Heart left ventricle (tissue), 16 donors: Measurements from ENCODE around the gene ARMC6. TPM values are rescaled to one million over a fixed set of nuclear protein-coding genes. Genes with fewer than 3 reads are reported as not detected.

Experiments used
- ATAC-seq, 4 donors: fragments of 200-7000 bp; cut with Tn5 transposase; one replicate each; pipeline ENCODE4 v1.9.1; 2020 to 2022; ENCODE audit warnings: moderate library complexity in 4 of 4, mild to moderate bottlenecking in 3 of 4, moderate number of reproducible peaks in 1 of 4
- DNase-seq, 5 donors: peaks; one replicate each; pipeline ENCODE4 v3.0.0-alpha.2; 2020
- H3K27ac ChIP-seq, 12 donors: fragments of 200-600 bp; sonication (generic) in 4 of 12; one replicate each; pipeline versions ENCODE4 v1.5.0 to v1.8.0; 2016 to 2022; ENCODE audit warnings: mild to moderate bottlenecking in 2 of 12
- H3K27me3 ChIP-seq, 9 donors: fragments of 200-600 bp; sonication (generic) in 2 of 9; one replicate each; pipeline versions ENCODE4 v1.5.1 to v1.8.0; 2016 to 2022; ENCODE audit warnings: mild to moderate bottlenecking in 3 of 9
- H3K36me3 ChIP-seq, 9 donors: fragments of 200-600 bp; sonication (generic) in 2 of 9; one replicate each; pipeline versions ENCODE4 v1.5.0 to v1.8.0; 2018 to 2022; ENCODE audit warnings: mild to moderate bottlenecking in 2 of 9
- H3K4me1 ChIP-seq, 12 donors: fragments of 200-600 bp; sonication (generic) in 4 of 12; one replicate each; pipeline versions ENCODE4 v1.5.0 to v1.8.0; 2016 to 2022; ENCODE audit warnings: mild to moderate bottlenecking in 3 of 12
- H3K4me3 ChIP-seq, 12 donors: fragments of 200-600 bp; sonication (generic) in 4 of 12; one replicate each; pipeline versions ENCODE4 v1.5.0 to v1.8.0; 2017 to 2022; ENCODE audit warnings: mild to moderate bottlenecking in 9 of 12, moderate library complexity in 4 of 12
- H3K9me3 ChIP-seq, 12 donors: fragments of 200-600 bp; sonication (generic) in 4 of 12; one replicate each; pipeline versions ENCODE4 v1.5.0 to v1.8.0; 2016 to 2022; ENCODE audit warnings: mild to moderate bottlenecking in 1 of 12
- CTCF ChIP-seq, 12 donors: fragments of 200-600 bp; sonication (generic) in 4 of 12; IDR thresholded peaks; one replicate each; pipeline versions ENCODE4 v1.5.0 to v1.8.0; 2018 to 2022; ENCODE audit warnings: antibody characterized with exemption in 12 of 12, mild to moderate bottlenecking in 5 of 12
- POLR2A ChIP-seq, 2 donors: fragments of 450-650 bp; IDR thresholded peaks; one replicate each; pipeline ENCODE4 v1.6.1; 2017; ENCODE audit warnings: antibody characterized with exemption in 2 of 2, mild to moderate bottlenecking in 2 of 2, moderate library complexity in 2 of 2
- WGBS, 4 donors: extraction: QIAGEN DNeasy Blood & Tissue Kit in 2 of 4; methylation state at CpG; one replicate each; pipeline versions ENCODE4 v1.1.5 to v1.1.7; 2013 to 2018; 5-methylcytosine and 5-hydroxymethylcytosine counted together
- intact Hi-C, 10 donors: fragments of 100-400 bp; cut with DNase I; formaldehyde crosslinking; loops; one replicate each; pipeline versions ENCODE4 v1.11.1 to v1.14.2; 2022
- polyA plus RNA-seq, 2 donors: library from polyadenylated mRNA; stranded (reverse); fragments of 200-250 nt; gene quantifications; one replicate each; pipeline ENCODE4 v1.2.3, GENCODE V29; 2013
- total RNA-seq, 9 donors: library from RNA; depleted of rRNA in 2 of 9; stranded (reverse); fragments of >200 nt in 2 of 9; fragmentation: NEBNext Ultra II Directional in 3 of 9; extraction: Animal tissue kit (Norgen Biotek cat#: 25700) in 3 of 9; gene quantifications; one replicate each; pipeline versions ENCODE4 v1.1.0 to v1.2.4, GENCODE V29; 2016 to 2023
- donor health status: ischemic (EF 13 %, LVEDD 7.1; RV severe dilation, severe dysfunction).
- donor health status: healthy with polysubstance abuse.
- donor health status: DM: no; HTN: yes; CAD: no.
- donor health status: DM: no; HTN: no; CAD: no.
- donor health status: ischemic (EF 25% LVEDD 6.9; RV normal size, moderate dysfunction).
- donor health status: ischemic (EF 25% LVEDD 5.7; RV mildly dilated, moderate dysfunction).
- donor health status: healthy.
- donor health status: DM: yes; HTN: yes; CAD: no.
- donor health status: ischemic (EF 35%, LVEDD 5.7; RV mildly dilated, moderate dysfunction).
- donor health status: nonischemic (EF 11% LVEDD 7.7; RV severe dilation, severe dysfunction).
- donor health status: DM: yes; HTN: yes; CAD: no.
- donor health status: PGD.
- donor health status: ischemic (EF 29% LVEDD 5.4; RV normal size, mild dysfunction).
- donor health status: nonischemic (EF 23%, LVEDD 6.1; RV moderate dilation, normal function).

ARMC6 gene
- total and polyA plus RNA-seq, 11 donors, result 9.9 to 24.7 (median 18.0) TPM

DNA sequence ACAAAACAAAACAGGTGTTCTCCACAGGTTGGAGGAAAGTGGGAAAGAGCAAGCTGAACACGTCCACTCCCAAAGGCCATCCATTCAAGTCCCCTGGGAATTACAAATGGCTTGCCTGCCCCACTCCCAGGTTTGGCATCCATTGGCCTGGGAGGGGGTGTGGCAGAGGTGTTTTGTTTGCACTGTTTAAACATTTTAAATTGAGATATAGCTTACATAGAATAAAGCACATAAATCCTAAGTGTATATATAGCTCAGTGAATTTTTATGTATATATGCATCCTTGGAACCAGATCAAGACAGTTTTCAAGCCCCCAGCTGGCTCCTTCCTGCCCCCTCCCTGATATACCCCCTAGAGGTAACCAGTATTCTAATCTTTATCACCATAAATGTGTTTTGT, 43.1 kb downstream of the ARMC6 start:
- Histone ChIP-seq H3K36me3 (peaks cover 0 to 10% (median 3%) of the 10 kb centered on the region in 9 donors), H3K27ac (no peak overlapping the region), H3K27me3 (no peaks in the 10 kb centered on the region), H3K4me1 (peaks cover 0 to 10% (median 0%) of the 10 kb centered on the region in 12 donors), H3K4me3 (no peak overlapping the region), H3K9me3 (no peaks in the 10 kb centered on the region)
- ATAC-seq (no peak), DNase-seq (no peak)
- TF ChIP-seq POLR2A (IDR thresholded peaks at IDR 0.05), result no peak
- TF ChIP-seq CTCF (IDR thresholded peaks at IDR 0.05), result no peak
- 79 to 89% (median 86%) methylated on average over 1 of the region's 1 CpG for WGBS, 4 donors
- intact Hi-C loops, result no loop called here

DNA sequence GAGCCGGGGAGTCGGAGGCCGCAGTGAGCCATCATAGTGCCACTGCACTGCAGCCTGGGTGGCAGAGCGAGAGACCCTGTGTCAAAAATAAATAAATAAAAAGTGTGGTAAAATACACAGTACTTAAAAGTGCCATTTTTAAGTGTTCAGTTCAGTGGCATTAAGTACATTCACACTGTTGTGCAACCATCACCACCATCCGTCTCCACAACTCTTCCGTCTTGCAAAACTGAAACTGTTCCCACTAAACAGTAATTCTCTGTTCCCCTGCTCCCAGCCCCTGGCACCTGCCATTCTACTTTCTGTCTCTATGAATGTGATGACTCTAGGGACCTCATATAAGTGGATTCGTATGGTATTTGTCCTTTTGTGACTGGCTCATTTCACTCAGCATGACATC, 43.7 kb downstream of the ARMC6 start:
- Histone ChIP-seq H3K9me3 (no peaks in the 10 kb centered on the region), H3K27me3 (no peaks in the 10 kb centered on the region), H3K4me3 (no peak overlapping the region), H3K36me3 (peaks cover 0 to 10% (median 3%) of the 10 kb centered on the region in 9 donors), H3K4me1 (peaks cover 0 to 16% (median 0%) of the 10 kb centered on the region in 12 donors), H3K27ac (no peak overlapping the region)
- intact Hi-C loops, result no loop called here
- ATAC-seq (no peak), DNase-seq (no peak)
- TF ChIP-seq CTCF (IDR thresholded peaks at IDR 0.05), result no peak
- no peak for TF ChIP-seq POLR2A (IDR thresholded peaks at IDR 0.05)
- WGBS, 4 donors, result 94 to 97% (median 95%) methylated on average over 7 of the region's 7 CpGs

DNA sequence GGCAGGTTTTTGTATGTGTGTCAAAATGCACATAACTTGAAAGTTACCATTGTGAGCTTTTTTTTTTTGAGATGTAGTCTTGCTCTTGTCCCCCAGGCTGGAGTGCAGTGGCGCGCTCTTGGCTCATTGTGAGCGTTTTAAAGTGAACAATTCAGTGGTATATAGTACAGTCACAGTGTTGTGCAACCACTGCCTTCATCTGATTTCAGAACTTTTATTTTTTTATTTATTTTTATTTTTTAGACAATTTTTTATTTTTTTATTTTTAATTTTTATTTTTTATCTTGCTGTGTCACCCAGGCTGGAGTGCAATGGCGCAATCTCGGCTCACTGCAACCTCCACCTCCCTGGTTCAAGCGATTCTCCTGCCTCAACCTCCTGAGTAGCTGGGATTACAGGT, 45.4 kb downstream of the ARMC6 start:
- no peaks in the 10 kb centered on the region for H3K27me3 ChIP-seq
- WGBS, 4 donors, result 96% methylated on average over 6 of the region's 6 CpGs
- no peak for DNase-seq
- H3K4me1 ChIP-seq, result peaks cover 0 to 29% (median 3%) of the 10 kb centered on the region in 12 donors
- TF ChIP-seq POLR2A (IDR thresholded peaks at IDR 0.05) (no peak), CTCF (IDR thresholded peaks at IDR 0.05) (no peak)
- intact Hi-C loops, result no loop called here
- no peak overlapping the region for H3K4me3 ChIP-seq
- no peak overlapping the region for H3K27ac ChIP-seq
- no peak for ATAC-seq
- no peaks in the 10 kb centered on the region for H3K9me3 ChIP-seq
- H3K36me3 ChIP-seq, result peaks cover 0 to 10% (median 3%) of the 10 kb centered on the region in 9 donors

- no peak for ATAC-seq
- H3K27me3 ChIP-seq, result no peaks in the 10 kb centered on the region
- no peak overlapping the region for H3K4me3 ChIP-seq
- peaks cover 0 to 10% (median 3%) of the 10 kb centered on the region in 9 donors for H3K36me3 ChIP-seq
- 96 to 100% (median 99%) methylated on average over 1 of the region's 1 CpG for WGBS, 4 donors
- no peak overlapping the region for H3K27ac ChIP-seq
- H3K9me3 ChIP-seq, result no peaks in the 10 kb centered on the region
- intact Hi-C loops, result no loop called here
- DNase-seq, result no peak
- peaks cover 0 to 27% (median 2%) of the 10 kb centered on the region in 12 donors for H3K4me1 ChIP-seq
- TF ChIP-seq CTCF (IDR thresholded peaks at IDR 0.05), result no peak
- TF ChIP-seq POLR2A (IDR thresholded peaks at IDR 0.05), result no peak
Observed at GRCh38 chr19:19079571-19079970, 46.2 kb downstream of the ARMC6 start.
